Measurements from ENCODE around the gene WDFY4. TPM values are rescaled to one million over a fixed set of nuclear protein-coding genes. Genes with fewer than 3 reads are reported as not detected.

The WDFY4 gene
- total RNA-seq, 1 donor from 2014 or later: 4.3 TPM

GRCh38 chr10:48872234-48872633 is 187.6 kb downstream of the WDFY4 start:
- no peak overlapping the region for H3K27ac Mint-ChIP-seq
- no peaks in the 10 kb centered on the region for H3K36me3 Mint-ChIP-seq
- DNase-seq (ENCODE audit: low spot score in 2 of 2, unreplicated experiment in 2 of 2): no peak
- H3K4me3 Mint-ChIP-seq: no peak overlapping the region
- no peaks in the 10 kb centered on the region for H3K9me3 Mint-ChIP-seq
- TF ChIP-seq CTCF (IDR thresholded peaks at IDR 0.05; ENCODE audit: unreplicated experiment): no peak
- no peaks in the 10 kb centered on the region for H3K4me1 Mint-ChIP-seq
- peaks cover 33% of the 10 kb centered on the region for H3K27me3 Mint-ChIP-seq (ENCODE audit: low read depth)

GRCh38 chr10:48878091-48878490 is 193.4 kb downstream of the WDFY4 start:
- H3K27me3 Mint-ChIP-seq (ENCODE audit: low read depth): peaks cover 38% of the 10 kb centered on the region
- no peaks in the 10 kb centered on the region for H3K4me1 Mint-ChIP-seq
- no peak overlapping the region for H3K27ac Mint-ChIP-seq
- TF ChIP-seq CTCF (IDR thresholded peaks at IDR 0.05; ENCODE audit: unreplicated experiment): no peak
- no peak overlapping the region for H3K4me3 Mint-ChIP-seq
- no peaks in the 10 kb centered on the region for H3K36me3 Mint-ChIP-seq
- H3K9me3 Mint-ChIP-seq: no peaks in the 10 kb centered on the region
- no peak for DNase-seq (ENCODE audit: low spot score in 2 of 2, unreplicated experiment in 2 of 2)

- no peak overlapping the region for H3K27ac Mint-ChIP-seq
- no peak for DNase-seq (ENCODE audit: low spot score in 2 of 2, unreplicated experiment in 2 of 2)
Measured at GRCh38 chr10:48879451-48879850, 194.8 kb downstream of the WDFY4 start.

DNA sequence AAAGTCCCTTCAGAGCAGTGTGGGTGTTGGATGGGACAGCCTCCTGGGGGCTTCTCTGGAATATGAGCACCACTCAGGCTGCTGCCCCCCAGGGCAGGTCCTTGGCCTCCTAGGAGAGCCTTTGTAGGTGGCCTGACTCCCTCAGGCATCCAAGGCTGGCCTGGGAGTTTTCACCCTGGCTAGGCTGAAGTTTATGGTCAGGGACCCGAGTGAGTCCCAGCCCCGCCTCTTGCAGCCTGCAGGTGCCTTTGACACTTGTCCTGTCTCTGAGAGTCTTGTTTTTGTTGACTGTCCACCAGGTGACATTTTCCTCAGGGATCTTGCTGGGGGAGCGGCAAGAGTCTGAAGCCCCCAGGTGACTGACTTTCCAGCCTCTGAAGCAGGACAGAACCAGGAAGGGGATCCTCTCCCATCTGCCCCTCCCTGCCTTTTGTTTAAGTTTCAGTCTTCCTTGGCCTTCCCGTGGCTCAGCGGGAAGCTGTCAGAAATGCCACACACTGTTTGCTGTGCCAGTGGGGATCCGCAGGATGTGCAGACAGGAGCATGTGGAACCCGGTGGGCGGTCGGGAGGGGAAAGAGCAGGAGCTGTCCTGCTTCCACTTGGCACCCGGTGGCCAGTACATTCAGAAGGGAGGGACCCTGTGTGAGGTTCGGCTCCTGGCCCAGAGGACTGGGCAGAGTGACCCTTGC is 195.5 kb downstream of the WDFY4 start:
- no peak for TF ChIP-seq CTCF (IDR thresholded peaks at IDR 0.05; ENCODE audit: unreplicated experiment)
- Mint-ChIP-seq H3K9me3 (no peaks in the 10 kb centered on the region), H3K27me3 (ENCODE audit: low read depth) (peaks cover 35% of the 10 kb centered on the region), H3K27ac (no peak overlapping the region), H3K4me3 (no peak overlapping the region), H3K4me1 (no peaks in the 10 kb centered on the region), H3K36me3 (no peaks in the 10 kb centered on the region)
- DNase-seq (ENCODE audit: low spot score in 2 of 2, unreplicated experiment in 2 of 2): no peak

More at GRCh38 chr10:48879451-48879850, 194.8 kb downstream of the WDFY4 start:
- Mint-ChIP-seq H3K36me3 (no peaks in the 10 kb centered on the region), H3K4me1 (no peaks in the 10 kb centered on the region), H3K9me3 (no peaks in the 10 kb centered on the region), H3K4me3 (no peak overlapping the region), H3K27me3 (ENCODE audit: low read depth) (peaks cover 33% of the 10 kb centered on the region)
- TF ChIP-seq CTCF (IDR thresholded peaks at IDR 0.05; ENCODE audit: unreplicated experiment): no peak

- peaks cover 42% of the 10 kb centered on the region for H3K27me3 Mint-ChIP-seq (ENCODE audit: low read depth)
- TF ChIP-seq CTCF (IDR thresholded peaks at IDR 0.05; ENCODE audit: unreplicated experiment): no peak
- no peak for DNase-seq (ENCODE audit: low spot score in 2 of 2, unreplicated experiment in 2 of 2)
- H3K4me3 Mint-ChIP-seq: no peak overlapping the region
- H3K9me3 Mint-ChIP-seq: no peaks in the 10 kb centered on the region
- H3K36me3 Mint-ChIP-seq: no peaks in the 10 kb centered on the region
- no peaks in the 10 kb centered on the region for H3K4me1 Mint-ChIP-seq
- no peak overlapping the region for H3K27ac Mint-ChIP-seq
Measured at GRCh38 chr10:48881937-48882336, 197.3 kb downstream of the WDFY4 start.

All from mesothelial cell of epicardium (in vitro differentiated cells).